NCI-H226 (cell line): Measurements from ENCODE around the gene ZNF181.
"Not testable (repeated sequence)": the region's sequence is repeated elsewhere in the genome, so short reads cannot be mapped to it uniquely, and the experiment has no call there.

Experiments
- DNase-seq: peaks from one replicate; pipeline ENCODE4 v3.0.0-alpha.2; 2015

Gene ZNF181

DNA sequence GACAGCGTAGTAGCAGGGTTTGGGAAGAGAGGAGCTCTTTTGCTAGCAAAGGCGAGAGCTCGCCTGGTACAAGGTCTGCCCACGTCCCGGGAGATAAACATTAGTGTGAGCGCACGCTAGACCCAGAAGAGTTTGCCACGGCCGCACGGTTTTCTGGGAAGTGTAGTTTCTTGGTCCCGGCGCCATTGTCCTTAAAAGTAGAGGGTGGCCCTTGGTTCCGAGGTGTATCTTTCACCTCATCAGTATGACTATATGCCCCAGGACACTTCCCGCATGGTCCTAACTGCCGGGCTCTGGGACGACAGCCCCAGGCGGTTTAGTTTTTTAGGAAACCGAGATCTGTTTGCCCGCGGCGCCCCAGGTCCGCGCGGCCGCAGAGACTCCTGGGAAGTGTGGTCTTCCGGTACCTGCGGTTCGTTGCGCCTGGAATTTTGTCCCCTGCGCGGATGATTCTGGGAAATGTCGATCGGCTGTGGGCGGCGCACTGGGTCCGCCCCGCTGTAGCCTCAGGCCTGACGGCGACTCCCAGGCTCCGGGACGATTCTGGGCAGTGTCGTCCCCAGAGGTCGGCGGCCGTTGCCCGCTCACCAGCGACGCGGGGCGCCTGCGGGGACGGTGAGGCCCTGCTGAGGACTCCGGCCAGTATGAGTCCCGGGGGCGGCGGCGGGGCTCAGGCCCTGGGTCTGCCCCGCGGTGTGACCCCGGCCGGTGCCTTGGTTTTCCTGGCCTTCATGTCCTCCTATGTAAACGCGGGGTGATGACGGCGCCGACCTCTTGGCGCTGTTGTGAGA lies at the start of gene ZNF181:
TSS of gene ZNF181 (plus strand) at position 498 of the 791 bp plus-strand sequence. CDS start 795 bp downstream, outside the sequence.
- DNase-seq = peak; percentile 80

DNA sequence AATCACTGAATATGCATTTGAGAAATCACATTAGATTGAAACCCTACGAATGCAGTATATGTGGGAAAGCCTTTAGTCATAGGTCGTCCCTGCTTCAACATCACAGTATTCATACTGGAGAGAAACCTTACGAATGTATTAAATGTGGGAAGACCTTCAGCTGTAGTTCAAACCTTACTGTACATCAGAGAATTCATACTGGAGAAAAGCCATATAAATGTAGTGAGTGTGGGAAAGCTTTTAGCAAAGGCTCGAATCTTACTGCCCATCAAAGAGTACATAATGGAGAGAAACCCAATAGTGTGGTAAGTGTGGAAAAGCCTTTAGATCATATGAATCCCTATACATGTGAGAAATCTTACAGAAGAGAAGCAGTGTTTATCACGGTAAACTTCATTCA lies 48.8 kb upstream of the ZNF181 start:
- not testable (repeated sequence) for DNase-seq

DNA sequence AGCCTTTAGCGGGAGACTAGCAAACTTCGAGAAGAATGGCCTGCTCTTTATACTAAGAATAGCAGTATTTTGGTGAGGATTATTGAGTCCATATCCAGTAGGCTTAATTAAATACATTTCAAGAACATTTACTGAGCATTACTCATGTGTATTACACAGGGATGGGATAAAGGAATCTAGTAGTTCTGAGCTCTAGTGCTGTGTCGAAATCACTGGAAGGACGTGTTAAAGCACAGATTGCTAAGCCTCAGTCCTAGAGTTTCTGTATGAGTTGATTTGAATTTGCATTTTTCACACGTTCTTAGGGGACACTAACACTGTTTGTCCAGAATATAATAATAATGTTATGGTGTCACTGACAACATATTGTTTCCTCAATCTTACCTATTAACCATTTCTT lies 47.6 kb upstream of the ZNF181 start:
- no peak for DNase-seq

DNA sequence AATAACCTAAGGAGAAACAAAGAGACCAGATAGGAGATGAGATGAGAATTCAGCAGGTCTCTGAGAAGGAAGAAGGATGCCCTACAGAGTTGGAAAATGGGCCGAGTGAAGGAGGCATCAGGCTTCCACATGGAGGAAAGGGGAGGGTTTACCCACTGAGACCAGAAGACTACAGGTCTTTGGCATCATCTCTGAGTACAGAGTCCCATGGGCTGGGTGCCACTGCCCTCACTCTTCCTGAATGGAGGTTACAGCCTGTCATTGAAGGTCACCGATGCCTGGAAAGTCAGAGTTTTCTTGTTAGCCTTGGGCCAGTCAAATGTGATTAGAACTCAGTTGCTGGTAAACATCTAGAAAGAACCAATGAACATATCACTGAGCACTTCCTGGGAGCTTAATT lies 46.7 kb upstream of the ZNF181 start:
- no peak for DNase-seq

DNA sequence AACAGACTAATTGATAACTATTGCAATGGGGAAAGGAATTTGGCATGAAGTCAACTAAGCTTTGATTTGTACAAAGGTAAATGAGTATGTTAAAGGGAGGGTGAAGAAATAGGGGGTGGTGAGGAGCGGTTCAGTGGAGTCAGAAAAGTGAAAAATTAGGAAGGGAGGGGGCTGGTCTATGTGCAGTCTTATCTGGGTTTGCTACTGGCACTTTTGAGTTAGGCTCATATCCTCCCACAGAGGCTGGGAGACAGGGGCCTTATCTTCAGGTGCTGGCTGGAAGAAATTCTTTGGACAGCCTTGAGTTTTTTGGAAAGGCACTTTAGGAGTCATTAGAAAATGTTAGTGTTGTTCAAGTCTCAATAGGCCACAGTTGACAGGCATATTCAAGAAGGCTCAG lies 45.5 kb upstream of the ZNF181 start:
- no peak for DNase-seq

DNA sequence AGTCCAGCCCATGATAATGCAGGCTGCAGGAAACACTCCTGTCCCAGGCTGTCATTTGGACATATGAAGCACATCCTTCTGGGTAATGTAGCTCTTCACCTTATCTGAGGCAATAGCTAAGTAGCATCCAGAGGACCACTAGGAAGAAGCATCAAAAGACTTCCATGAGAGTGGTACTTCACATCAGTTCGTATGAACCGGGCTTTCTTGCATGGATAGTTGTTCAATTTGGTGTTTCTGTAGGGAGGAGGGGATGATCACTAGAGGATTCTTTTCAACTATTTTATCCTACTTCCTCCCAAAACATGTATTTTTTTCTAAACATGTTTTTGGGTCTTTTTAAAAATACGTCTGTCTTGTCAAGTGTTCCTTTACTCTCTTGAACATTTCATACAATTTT lies 43.7 kb upstream of the ZNF181 start:
- no peak for DNase-seq

DNA sequence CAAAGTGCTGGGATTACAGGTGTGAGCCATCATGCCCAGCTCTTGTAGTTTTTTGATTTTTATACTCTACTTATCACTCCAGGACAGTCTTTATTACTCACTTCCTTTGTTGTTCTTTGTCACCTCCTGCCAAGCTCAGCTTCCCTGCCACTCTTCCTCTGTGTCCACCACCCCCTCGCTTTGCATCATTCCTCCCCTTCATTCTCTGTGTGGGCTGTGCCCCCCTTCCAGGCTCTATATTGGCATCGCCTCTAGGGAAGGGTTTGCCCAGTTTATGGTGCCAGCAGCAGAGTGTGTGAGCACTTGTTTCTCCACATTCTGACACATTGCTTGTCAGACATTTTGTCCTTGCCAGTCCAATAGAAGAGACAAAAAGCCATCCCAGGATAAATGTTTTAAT lies 41.5 kb upstream of the ZNF181 start:
- DNase-seq = no peak

DNA sequence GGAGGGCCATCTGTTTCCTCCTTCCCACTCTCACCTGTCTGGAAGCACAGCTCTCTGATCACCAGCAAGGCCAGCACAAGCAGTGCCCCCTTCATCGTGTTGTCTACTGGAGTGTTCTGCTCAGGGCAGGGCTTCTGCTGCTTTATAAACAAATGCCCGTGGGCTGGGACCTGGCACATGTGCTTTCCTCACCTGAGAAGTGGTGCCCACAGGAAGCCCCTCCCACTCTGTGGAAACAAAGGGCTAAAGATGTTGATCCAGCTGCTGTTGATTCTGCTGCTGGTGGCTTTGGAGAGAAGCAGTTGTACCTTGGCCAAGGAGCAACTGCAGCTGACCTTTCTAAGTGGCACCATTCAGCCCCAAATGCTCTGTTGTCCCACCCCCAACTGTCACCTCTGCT lies 26.4 kb upstream of the ZNF181 start:
- no peak for DNase-seq

DNA sequence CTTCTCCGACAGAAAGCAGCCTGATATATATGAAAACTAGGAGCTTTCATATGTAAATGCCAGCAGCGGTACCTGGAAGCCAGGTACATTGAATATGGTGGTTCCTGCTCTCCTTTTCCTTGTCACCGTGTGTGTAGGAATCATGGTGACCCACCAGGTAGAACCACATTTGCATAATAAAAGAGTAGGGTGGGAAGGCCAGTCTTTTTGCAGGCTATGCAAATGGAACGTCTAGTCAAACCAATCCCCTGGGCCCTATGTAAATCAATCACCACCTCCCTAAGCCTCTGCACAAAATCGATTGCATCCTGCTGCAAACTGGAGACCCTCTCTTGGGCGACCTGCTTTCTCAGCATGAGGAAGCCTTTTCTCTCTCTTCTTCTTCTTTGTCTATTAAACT lies 22.2 kb upstream of the ZNF181 start:
- DNase-seq = no peak

DNA sequence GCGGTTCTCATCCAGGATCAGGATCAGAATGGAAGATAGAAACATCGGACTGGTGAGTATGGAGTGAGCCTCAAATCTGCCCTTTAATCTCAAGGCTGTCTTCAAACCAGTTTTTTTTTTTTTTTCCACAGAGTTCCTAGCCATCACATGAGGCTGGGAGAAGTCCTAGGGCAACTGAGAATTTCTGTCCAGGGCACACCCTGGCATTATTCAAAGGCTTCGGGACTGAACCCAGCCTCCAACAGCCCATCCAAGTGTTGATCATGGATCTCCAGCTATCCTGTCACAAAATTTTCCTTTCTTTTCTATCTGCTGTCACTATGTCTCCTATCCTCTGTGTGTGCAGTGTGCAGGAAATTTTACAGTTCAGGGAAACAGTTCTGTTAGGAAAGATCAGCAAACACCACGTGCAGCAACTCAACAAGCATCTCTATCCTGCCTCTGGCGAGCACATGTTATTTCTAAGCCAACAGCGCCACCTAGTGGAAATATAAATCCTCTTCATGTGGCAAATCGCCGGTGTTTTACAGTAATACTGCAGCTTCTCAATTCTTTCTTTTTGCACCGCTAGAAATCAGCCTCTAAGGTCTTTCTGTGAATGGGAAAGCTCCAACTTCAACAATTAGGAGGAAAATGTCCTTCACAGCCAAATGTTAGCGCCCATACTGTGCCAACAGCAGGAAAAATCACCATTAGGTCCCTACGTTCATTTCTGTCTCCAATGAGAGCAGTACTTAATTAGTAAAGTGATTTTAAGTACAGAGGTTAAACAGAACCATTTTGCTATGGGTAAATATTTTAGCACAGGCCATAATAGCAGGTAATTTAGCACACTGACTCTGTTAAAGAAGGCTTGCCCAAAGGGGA lies 21.4 kb upstream of the ZNF181 start:
- DNase-seq = peak; percentile 52

DNA sequence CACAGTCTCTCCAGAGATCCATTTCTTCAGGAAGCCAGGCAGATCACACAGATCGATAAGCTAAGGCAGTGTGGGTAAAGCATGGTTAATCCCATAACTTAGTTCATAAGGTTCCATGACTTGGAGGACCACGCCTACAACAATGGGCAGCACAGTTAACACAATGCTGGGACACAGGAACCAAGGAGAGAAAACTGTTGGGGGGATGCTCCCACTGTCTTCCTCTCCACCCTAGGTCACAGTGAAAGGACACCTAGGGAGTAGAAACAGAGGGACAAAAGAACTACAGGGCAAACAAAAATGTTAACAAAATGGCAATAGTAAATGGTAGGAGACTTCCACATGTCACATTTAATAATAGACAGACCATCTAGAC lies 20.8 kb upstream of the ZNF181 start:
- DNase-seq = no peak

DNA sequence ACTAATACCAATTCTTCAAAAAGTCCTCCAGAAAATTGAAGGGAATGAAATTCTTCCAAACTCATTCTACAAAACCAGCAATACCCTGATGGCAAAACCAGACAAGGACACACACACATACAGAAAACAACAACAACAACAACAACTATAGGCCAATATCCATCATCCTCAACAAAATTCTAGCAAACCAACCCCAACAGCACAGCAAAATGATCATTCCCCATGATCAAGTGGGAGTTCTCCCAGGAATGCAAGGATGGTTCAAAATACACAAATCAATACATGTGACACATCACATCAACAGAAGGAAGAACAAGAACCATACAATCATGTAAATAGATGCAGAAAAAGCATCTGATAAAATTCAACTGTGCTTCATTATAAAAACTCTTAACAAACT lies 18.7 kb upstream of the ZNF181 start:
- no peak for DNase-seq

DNA sequence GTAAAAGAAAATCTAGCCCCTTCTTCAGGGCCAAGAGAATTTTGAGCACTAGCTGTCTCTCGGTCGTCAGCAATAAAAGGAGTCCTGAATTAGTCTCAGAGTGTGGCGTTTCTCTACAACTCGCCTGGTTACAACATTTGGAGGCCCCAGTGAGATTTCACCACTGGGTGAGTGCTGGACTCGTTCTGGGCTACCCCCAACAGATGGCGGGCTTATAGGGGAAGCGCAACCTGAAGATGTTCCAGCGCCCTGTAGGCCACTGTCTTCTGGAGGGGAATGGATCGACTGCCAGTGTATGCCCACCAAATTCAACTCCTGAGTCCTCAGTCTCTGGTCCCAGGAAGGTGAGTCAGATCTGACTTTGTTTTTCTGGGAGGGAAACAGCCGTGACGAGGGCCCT lies 11.7 kb upstream of the ZNF181 start:
- DNase-seq = peak; percentile 19

DNA sequence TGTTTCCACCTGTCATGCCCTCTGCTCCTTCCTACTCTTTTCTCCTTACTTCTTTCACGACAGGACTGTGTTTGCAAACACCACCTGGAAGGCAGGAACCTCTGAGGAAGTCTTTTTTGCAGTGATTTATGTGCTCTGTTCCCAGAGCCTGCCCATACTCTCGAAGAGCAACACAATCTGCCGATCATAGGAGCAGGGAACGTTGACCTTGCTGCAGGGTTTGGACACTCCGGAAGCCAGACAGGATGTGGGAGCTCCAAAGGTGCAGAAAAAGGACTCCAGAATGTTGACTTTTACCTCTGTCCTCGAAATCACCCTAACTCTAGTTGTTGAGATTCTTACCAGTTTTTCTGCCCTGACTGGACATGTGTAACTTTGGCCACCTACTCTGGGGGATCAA lies 8.6 kb upstream of the ZNF181 start:
- no peak for DNase-seq

DNA sequence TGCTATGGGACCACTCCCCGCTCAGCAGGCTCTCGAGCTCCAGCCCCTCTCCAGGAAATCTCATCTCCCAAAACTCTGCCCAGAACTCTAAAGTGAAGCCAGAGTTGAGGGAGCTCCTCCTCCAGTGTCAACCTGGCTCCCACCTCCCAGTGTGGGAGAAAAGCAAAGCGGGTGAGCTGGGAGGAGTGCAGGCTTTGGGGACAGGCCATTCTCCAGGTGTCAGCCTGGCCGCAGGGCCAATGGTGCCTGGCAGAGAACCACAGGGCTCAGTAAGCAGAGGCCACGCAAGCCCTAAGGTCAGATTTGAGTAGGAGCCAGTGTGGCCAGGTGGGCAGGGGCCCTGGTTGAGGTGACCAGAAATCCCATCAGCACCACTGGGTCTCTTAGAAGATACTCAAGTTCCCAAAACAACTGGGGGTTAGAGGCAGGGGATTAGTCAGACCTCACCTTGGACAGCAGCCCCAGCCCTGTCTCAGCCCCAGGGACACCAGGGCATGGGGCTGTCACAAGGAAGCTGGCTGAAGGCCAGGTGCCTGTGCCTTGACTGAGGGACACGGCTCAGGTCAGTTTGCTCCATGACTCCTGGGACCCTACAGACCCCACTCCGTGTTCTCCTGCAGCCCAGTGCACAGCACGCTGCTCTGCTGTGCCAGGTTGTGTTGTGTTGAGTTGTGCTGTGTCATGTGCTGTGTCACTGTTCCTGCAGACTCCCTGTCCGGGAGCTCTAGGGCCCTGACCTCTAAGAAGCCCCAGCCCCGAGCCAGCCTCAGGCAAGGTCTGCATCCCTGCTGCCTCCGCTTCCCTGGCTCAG lies 2.8 kb upstream of the ZNF181 start:
- no peak for DNase-seq

DNA sequence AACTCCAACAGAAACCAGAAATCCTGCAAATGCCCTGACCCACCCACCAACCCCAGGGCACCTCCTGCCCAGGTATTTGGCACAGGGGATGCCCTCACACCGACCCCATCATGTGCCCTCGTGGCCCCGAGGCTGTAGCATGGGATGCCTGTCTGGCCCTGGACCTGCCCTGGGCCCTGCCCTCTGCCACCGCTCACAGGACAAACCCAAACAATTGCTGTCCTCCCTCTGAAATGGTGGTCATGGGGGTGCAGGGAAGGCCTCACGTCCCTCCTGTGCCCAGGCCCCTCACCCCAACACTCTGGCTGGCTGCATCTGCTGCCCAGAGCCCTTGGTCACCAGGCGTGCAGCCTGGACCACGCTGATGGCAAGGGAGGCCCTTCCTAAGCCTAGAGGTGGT lies 2.1 kb upstream of the ZNF181 start:
- no peak for DNase-seq

DNA sequence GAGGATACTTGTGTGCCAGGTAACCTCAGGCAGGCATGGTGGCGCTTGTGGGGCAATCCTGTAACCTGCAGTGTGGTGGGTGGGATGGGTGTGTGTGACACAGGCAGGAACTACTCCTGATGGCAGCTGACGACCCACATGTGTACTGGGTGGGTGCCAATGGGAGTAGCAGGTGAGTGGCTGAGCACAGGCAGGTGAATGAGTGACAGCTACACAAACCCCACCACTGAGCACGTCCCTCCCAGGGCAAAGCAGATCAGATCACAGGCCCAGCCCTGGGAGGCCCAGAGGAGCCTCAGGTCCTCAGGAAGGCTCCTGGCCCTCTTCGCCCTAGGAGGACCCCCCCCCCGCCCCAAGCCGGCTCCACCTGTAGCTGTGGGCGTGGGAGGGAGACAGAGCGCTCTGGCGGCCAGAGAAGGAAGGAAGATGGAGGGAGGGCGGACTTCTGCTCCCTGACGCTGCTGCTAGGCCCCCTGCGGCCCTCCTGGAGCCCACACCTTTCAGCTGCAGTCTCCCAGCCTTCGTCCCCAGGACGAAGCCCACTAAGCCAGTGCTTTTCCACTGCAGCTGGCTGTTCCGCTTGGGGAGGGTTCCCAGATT lies 1.3 kb upstream of the ZNF181 start:
- no peak for DNase-seq

DNA sequence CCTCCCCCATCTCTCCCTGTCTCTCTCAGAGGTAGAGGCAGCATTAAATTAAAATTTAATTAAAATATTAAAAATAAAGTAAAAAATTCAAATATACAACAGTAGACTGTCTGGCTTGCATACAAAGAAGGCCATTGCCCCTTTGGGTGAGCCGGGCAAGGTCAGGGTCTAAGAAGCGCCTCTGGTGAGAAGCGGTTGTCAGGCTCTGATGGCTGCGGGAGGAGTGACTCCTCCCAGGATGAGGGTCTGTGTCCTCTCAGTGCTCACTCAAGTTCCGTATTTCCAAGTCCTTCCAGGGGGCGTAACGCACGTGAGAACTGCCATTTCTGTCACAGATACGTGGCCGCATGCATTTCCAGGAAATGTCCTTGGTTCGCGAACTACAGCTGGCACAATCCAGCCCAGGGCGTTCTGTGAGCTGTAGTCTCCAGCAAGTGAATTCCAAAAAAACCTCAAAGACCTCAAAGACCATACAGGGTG lies 737 bp upstream of the ZNF181 start:
- no peak for DNase-seq

DNA sequence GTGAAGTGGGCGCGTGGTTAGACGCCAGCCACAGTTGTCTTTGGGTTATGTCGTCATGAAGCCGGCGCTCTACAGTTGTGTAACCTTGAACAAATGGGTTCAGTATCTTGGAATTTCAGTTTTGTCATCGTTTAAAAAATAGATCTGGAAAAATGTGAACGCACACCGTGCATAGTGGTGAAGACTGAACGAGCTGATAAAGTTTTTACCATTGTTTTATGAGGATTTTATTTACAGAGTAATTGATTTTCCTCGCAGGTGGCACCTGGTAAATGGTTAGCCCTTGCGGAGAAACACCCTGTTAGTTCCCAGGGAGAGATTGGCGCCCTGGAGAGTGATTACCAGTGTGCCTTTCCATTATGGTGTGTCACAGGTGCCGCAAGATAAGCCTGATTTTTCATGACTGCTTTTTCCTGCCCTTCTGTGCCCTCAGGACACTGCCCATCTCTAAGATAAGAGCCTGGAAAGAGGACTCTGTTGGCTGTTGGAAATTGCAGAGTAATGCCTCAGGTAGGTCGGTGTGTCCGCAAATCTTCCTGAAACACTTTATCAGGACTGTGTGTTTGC lies 577 bp downstream of the ZNF181 start:
- DNase-seq = peak; percentile 76

DNA sequence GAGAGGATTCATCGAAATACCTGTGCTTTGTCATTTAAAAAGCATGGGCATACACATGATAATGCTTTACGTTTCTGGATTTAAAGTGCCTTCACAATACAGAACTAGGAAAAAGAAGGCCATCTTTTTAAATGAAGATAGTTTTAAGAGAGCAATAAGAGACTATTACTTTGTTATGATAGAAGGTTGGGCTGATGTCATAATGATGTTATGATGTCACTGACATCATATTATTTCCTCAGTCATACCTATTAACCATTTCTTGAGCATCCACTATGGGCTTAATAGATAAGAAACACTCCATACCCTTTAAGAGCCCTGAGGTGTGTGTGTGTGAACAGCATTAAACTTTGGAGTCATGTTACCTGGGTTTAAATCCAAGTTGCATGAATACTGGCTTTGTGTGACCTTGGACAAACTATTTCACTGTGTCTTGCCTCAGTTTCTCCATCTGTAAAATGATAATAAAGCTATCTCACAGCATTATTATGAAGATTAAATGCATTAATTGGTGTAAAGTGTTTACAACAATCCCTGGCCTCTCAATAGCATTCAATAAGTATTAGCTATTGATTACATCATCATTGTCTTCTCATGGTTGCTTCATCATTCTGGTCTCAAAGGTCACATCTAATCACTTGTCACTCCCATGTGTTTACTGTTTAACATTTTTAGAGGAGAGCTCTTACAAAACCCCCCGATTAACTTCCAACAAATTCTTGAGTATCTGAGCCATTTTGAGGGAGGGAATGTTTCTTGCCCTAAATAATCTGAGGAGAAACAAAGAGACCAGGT lies 11.1 kb downstream of the ZNF181 start:
- DNase-seq = no peak

DNA sequence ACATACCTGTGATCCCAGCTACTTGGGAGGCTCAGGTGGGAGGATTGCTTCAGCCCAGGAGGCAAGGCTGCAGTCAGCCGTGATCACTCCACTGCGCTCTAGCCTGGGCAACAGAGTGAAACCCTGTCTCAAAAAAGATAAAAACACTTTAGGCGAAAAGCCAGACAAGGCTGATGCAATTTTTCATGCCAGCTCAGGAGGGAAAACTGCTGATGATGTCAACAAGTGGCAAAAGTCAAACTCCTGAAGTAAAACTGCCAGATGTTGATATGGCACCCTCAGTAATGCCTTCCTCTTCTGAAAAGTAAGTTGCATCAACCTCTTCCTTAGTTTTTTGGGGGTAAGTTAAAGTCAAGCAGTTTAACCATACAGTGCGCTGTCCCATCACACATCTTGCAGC lies 23.4 kb downstream of the ZNF181 start:
- DNase-seq = no peak
